ENCODE data around the gene NFYA.

Gene NFYA

GRCh38 chr6:41122373-41122772 is 49.6 kb downstream of the NFYA start:
- DNase-seq = no peak

- DNase-seq = no peak
These were observed 50.1 kb downstream of the NFYA start for GRCh38 chr6:41122918-41123317.

GRCh38 chr6:41125282-41125681 is 52.5 kb downstream of the NFYA start:
- DNase-seq = no peak

- DNase-seq = no peak
These were observed 59.5 kb downstream of the NFYA start for GRCh38 chr6:41132254-41132653.

GRCh38 chr6:41135062-41135832 is 62.5 kb downstream of the NFYA start:
- no peak for DNase-seq

- no peak for DNase-seq
These were observed 64.1 kb downstream of the NFYA start for GRCh38 chr6:41136911-41137310.

GRCh38 chr6:41147917-41148316 is 75.1 kb downstream of the NFYA start:
- no peak for DNase-seq

Data from activated CD4-positive, alpha-beta T cell treated with anti-CD3 and anti-CD28 coated beads for 4 hours (primary cell).